Stromal cell of bone marrow (primary cell): ENCODE results near the gene MAP3K12.
"Not testable (repeated sequence)": the region's sequence is repeated elsewhere in the genome, so short reads cannot be mapped to it uniquely, and the experiment has no call there.

Experiments used
- DNase-seq: peaks from one replicate; pipeline ENCODE4 v3.0.0-alpha.2; 2012; ENCODE audit warnings: low read depth

MAP3K12 gene

DNA sequence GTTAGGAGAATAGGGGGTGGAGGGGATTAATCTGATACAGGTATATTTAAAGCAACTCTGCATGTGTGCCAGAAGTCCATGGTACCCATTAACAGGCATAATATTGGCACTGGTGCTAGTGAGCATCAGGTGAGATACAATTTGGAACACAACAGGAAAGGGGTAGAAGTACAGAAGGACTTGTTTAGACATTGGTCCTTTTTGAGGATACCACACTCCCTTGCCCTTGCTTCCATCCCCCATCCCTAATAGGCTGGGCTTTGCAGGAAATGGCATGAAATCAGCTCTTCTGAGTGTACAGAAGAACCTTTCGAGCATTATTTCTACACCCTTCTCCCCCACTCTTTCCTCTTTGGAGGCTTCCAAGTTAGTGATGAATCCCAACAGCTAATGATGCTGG, 31.0 kb downstream of the MAP3K12 start:
- DNase-seq = no peak

DNA sequence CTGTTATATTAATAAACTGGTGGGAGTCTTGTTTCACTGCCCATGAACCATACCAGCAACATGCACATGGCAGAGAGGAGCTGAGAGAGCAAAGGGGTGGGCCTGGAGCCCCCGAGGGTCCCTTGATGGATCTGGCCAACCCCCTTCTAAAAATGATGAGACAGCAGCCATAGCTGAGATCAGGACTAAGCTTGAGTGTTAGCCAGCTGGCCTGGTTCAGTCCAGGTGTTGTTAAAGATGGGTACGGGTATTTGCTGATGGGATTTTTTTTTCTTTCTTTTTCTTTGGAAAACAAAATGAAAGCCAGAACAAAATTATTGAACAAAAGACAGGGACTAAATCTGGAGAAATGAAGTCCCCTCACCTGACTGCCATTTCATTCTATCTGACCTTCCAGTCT, 31.4 kb downstream of the MAP3K12 start:
- DNase-seq = no peak

DNA sequence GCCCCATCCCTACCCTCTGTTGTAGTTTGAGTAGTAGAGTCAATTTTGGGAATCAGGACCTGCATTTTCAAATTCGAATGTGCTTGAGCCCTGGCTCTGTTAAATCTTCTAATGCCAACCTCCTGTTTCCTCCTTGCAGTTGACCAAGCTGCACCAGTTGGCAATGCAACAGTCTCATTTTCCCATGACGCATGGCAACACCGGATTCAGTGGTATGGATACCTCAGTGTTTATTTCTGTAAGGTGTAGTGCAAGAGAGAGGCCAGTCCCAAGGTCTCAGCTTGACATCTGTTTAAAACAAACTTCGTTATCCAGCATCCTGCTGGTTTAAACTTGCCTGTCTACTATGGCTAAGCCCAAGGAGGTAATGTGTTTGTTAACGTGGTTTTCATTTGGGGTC, 32.2 kb downstream of the MAP3K12 start:
- no peak for DNase-seq

DNA sequence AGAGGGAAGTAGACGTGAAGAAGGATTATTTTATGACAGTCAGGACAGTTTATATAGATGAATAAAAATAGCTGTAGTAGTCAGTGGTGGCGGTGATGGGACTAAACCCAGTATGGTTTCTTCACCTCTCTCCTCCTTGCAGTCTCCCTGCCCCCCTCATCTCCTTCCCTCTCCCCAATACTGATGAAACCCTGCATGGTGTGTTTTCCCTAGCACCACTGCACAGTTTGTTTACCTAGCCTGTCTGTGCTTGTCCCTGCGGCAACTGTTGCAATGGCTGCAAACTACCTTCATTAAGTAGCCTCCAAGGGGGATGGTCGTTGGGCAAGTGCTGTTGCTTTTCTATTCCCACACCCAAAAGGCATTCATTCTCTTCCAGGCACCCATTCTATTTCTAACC, 32.6 kb downstream of the MAP3K12 start:
- DNase-seq = no peak

DNA sequence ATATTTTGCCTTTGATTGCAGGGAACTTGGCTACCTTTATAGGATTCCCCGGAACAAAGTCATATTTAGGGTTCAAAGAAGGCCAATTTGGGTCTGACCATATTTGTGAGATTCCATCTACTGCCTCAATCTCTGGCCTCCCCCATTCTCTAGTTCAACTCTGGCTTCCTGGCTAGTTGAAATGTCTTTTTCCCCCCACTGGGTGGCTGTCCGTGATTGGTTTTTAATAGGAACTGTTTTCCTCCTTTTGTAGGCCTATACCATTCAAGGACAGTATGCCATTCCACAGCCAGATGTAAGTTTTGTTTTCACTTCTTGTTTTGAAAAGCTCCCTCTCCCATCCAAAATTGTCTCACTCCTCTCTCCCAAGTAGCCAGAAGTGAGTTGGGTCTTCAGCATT, 33.6 kb downstream of the MAP3K12 start:
- DNase-seq = no peak

DNA sequence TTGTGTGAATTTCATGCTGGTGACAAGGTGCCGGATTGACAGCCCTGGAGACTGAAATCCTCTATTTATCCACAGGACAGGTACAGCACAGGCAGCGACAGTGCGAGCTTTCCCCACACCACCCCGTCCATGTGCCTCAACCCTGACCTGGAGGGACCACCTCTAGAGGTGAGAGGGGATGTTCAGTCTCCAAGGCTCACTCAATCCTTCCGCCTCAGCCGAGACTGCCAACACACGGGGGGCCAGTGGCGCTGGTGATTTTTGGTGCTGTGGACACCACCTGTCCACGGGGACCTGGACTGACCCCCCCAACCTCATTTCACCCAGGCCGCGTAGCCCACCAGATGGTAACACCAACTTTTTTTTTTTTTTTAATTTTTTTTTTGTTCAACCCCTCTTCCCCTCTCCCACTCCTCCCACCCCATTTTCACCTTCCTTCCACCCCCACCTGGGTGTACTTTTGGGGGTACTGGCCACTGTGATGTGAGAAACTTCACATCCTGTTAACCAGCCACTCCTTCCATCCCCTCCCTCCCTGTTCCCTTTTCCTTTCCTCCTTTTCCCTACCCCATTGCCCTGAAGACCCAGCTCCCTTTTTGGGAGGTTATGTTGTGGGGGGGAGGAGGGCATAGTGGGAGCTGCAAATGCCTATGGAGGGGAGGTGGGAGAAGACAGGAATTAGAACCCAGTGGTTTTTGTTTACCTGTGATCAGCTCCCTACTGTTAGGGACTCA, 34.4 kb downstream of the MAP3K12 start:
- DNase-seq = no peak

DNA sequence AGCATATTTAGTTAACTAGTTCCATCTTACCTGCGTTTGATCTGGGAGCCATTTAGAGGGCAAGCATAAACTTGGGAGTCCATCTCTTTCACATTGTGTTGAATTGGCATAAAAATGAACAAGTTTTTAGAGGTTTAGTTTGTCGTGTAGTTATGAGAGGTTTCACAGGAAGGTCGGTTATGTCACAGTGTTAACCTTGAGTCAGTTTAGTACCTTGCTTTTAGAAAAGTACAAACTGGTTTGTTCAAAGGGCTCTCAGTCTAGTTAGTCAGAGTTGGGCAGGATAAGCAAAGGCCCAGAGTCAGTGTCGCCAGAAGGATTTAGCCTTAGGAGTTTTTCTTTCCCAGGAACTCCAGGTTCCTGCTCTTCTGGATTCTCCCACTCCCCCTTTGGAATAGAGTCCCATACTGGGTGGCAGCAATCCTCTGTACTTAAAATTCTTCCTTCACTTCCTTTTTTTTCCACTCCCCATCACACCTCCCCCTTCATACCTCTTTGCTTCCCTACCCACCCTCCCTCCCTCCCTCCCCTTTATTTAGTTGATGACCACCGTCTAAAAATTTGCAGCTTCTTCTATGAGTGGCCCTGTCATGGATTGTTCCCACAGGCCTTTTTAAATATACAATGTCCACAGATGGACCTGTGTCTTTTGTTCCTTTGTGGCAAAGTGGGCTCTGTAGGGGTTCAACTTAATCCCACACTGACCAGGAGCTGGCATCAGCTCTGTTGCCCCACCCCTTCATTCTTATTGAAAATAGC, 35.3 kb downstream of the MAP3K12 start:
- DNase-seq = no peak

DNA sequence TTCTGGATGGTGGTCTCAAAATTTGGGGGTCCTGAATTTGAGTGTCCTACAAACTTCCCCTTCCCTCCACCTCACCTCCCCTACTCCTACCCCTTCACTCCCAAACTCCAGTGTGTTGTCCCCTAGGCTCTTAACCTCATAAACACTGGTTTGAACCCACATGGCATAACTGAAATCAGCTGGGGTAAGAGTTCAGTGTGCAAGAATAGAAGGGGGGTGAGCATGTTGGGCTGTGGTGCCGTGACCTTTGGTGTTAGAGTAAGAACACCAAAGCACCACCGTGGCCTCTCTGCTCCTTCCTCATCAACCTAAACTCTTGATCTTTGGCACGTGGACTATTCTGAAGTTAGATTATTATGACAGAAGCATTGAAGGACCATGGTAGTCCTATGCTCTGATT, 36.3 kb downstream of the MAP3K12 start:
- DNase-seq = no peak

DNA sequence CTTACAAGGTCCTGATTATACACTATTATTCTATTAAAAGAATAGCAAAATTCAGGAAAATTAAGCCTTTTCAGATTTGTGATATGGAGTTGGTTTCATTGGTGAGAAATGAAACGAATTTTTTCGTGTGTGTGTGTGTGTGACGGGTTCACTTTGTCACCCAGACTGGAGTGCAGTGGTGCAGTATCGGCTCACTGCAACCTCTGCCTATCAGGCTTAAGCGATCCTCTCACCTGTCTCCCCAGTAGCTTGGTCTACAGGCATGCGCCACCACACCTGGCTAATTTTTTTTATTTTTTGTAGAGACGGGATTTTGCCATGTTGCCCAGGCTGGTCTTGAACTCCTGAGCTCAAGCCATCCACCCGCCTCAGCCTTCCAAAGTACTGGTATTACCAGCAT, 37.7 kb downstream of the MAP3K12 start:
- DNase-seq = no peak

DNA sequence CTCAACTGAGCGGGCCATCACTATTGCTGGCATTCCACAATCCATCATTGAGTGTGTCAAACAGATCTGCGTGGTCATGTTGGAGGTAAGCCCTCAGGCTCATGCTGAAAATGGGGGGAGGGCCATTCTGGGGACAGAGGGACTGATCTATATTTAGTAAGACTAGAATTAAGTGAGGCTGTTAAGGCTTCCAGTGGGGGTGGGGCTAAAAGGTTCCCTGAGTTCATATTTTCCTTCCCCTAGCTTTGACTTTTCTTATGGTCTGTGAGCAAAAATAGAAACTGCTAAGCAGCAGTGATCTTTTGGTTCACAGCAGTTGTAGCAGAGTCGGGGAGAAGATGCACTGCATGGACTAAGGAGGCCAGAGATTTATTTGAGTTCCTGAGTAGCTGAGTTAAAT, 38.2 kb downstream of the MAP3K12 start:
- DNase-seq = no peak

DNA sequence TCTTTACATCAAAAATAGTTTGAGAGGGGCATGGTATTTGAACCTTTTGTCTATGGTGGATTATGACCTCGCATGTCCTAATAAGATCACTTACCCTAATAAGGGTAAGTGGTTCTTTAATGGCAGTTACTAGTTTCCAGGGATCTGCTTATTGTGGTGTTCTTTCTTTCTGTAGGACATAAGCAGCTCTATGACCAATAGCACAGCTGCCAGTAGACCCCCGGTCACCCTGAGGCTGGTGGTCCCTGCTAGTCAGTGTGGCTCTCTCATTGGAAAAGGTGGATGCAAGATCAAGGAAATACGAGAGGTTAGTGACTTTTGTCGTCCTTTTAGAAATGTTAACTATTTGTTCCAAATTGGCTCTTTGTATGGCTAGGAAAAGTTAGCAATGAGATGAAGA, 40.2 kb downstream of the MAP3K12 start:
- no peak for DNase-seq

DNA sequence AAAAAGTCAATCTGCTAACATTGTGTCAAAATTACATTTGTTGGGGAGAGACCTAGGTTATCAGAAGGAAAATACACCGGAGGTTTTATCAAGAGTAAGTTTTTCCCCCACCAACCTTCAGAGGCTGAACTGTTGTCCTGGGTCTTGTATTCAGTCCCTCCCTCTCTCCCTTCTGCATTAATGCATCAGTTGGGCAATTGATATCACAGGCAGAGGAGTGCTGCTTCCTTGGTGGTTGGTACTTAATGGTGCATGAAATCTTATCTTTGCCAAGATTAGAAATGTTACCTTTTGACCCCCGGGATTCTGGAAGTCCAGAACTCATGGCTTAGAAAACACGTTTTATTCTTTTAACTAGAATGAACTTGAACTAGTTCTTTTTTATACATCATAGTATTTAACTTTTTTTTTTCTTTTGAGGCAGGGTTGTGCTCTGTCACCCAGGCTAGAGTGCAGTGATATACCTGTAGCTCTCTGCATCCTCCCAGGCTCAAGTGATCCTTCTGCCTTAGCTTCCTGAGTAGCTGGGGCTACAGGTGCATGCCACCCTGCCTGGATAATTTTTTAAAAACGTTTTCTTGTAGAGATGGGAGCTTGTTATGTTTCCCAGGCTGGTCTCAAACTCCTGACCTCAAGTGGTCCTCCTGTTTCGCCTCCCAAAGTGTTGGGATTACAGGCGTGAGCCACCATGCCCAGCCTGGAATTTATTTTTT, 42.4 kb downstream of the MAP3K12 start:
- no peak for DNase-seq

DNA sequence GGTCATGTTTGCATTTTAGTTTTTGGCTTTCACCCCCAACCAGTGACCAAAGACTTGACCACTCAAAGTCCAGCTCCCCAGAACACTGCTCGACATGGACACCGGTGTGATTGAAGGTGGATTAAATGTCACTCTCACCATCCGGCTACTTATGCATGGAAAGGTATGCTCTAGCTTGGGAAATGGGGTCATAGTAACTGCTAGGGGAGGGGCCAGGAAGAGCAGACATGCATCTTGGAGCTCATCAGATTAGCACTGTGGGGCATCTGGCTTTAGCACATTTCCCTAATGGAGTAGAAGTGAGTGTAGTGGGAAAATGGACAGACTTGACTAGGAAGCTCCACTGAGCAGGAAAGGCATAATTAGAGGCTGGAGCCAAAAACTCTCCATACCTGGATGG, 44.6 kb downstream of the MAP3K12 start:
- DNase-seq = no peak

DNA sequence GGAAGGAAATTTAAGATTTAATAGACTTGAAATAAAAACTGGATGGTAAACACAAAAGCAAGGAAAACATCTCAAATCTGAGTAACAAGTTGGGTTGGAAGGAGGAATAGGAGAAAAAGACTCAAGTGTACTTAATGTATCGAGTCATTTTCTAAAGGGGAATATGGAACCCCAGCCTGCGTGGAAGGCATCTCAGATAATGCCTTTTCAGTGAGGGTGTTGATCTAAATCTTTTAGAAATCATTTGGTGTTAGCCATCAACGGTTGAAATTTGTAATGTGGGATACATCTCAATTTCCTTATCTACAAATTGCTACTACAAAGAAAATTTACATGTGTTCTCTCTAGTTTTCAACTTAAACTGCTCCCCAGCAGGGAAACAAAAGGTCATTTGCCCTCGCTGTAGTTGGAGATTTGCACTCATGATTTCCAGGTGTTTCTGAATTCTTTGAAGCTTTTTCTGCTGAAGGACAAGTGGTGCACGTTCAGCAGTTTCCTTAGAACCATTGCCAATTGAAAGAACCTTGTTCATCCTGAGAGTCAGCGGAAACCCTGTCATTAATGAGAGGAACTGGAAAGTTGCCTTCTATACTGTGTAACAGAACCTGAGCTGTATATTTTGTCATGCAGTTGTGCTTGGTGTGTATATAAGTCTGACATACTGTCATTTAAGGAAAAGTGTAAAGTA, 45.2 kb downstream of the MAP3K12 start:
- DNase-seq = no peak

DNA sequence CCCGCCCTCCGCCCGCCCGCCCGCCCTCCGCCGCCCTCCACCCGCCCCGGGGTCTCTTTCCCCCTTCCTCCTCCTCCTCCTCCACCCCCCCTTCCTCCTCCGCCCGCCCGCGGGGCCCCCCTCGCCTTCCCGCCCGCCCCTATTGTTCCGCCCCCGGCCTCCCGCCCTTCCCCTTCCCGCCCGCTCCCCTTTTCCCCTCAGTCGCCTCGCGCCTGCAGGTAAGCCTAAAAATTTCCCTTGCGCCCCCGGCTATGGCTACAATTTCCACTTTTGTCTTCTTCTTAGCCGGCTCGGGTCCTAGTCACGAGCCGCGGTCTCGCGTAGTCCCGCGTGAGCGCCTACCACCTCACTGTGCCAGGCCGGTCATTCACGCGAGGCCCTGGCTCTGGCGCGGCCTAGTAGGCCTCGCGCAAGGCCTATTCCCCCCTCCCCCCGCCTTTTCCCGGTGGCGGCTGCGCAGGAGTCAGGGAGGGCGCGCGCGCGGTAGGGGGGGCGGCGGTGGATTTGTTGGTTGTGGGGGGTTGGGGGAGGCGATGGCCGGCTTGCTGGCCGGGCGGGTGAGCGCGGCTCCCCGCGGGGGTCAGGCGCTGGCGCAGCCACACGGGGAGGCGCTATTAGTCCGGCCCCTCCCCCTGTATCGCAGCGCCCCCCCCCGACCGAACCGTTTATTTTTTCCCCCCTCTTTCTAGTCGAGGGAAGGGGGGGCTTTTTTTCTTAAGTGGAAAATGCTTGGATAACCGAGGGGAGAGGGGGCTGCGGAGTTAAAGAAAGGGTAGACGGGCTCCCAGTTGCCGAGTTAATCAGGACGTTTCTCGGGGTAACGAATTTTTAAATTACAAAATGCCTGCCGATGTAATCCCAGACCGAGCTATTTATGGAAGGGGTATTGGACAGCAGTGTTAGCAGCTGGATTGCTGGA, 46.8 kb downstream of the MAP3K12 start:
- DNase-seq = peak; percentile 73

DNA sequence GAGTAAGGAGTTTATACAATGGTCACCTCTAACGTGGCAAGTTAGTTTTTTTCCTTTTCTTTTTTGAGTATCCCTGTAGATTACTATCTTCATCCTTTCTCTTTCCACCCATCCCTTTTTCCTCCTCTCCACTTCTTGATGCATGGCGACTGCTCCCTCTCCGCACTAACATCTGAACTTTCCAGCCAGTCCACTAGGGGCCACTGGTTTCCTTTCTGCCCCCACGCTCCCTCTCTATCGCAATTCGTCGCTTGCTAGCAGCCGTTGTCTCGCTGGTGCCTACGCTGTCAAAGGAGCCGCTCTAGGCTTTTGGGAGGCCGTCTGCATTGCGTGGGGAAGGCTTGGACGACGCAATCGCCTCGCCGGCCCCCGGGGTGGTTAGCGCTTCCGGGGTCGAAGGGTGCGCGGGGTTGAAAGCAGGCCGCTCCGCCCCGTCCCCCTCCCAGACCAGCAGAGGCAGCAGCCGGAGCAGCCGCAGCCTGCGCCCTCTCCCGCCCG, 47.5 kb downstream of the MAP3K12 start, which contains the start of gene PCBP2:
PCBP2 (plus strand) TSS at position 442 of the 498 bp plus-strand sequence. CDS start 2,699 bp downstream, outside the sequence.
- peak; percentile 99 for DNase-seq

DNA sequence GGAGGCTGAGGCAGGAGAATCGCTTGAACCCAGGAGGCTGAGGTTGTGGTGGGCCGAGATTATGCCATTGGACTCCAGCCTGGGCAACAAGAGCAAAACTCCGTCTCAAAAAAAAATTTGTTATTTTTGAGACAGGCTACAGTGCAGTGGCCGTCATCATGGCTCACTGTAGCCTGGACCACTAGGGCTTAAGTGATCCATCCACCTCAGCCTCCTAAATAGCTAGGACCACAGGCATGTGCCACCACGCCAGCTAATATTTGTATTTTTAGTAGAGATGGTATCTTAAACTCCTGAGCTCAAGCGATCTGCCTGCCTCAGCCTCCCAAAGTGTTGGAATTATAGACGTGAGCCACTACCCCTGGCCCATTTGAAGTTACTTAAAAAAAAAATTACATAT, 48.3 kb downstream of the MAP3K12 start:
- no peak for DNase-seq

DNA sequence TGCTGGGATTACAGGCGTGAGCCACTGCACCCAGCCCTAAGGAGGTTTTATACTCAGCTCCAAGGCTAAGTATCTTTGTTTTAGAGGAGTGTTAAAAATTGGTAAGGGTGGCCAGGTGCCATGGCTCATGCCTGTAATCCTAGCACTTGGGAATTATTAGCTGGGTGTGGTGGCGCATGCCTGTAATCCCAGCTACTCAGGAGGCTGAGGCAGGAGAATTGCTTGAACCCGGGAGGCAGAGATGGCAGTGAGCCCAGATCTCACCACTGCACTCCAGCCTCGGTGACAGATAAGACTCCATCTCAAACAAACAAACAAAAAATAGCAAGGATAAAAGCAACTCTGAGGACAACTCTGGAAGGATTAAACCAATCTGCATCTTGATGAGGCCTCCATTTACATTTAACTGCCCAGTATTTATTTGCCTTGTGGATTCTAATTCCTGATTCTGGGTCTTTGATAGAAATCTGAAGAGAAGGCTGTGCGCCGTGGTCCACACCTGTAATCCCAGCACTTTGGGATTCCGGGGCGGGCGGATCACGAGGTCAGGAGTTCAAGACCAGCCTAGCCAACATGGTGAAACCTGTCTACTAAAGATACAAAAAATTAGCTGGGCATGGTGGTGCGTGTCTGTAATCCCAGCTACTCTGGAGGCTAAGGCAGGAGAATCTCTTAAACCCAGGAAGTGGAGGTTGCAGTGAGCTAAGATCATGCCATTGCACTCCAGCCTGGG, 54.5 kb downstream of the MAP3K12 start:
- not testable (repeated sequence) for DNase-seq

DNA sequence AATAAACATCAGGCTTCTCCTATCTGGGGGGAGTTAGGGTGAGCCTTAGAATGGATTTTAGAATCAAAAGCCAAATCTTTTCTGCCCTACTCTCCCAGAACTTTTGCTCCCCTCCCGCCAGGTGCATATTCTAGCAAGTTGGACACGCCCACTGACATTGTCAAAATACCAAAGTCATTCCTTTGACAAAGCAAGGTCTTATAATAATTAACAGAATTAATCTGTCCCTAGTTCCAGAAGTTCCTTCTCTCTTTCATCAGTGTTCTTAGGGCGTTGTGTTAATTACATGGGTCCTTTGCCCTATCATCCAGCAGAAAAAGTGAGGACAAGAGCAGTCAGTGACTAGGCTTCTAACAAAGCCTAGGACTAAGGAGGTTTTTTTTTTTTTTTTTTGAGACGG, 55.3 kb downstream of the MAP3K12 start:
- DNase-seq = no peak
